Measurements from ENCODE around the gene WDR88.
"Not testable (repeated sequence)": the region's sequence is repeated elsewhere in the genome, so short reads cannot be mapped to it uniquely, and the experiment has no call there.

The WDR88 gene

DNA sequence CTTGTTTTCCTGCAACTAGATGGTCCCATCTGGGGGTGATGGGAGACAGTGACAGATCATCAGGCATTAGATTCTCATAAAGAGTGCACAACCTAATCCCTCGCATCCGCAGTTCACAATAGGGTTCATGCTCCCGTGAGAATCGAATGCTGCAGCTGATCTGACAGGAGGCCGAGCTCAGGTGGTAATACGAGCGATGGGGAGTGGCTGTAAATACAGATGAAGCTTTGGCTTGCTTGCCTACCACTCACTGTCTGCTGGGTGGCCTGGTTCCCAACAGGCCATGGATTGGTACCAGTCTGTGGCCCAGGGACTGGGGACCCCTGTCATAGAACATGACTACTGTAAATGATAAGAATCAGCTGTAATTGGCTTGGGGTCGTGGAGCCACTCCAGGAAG, 28.0 kb downstream of the WDR88 start:
- TF ChIP-seq, protein P1, sequence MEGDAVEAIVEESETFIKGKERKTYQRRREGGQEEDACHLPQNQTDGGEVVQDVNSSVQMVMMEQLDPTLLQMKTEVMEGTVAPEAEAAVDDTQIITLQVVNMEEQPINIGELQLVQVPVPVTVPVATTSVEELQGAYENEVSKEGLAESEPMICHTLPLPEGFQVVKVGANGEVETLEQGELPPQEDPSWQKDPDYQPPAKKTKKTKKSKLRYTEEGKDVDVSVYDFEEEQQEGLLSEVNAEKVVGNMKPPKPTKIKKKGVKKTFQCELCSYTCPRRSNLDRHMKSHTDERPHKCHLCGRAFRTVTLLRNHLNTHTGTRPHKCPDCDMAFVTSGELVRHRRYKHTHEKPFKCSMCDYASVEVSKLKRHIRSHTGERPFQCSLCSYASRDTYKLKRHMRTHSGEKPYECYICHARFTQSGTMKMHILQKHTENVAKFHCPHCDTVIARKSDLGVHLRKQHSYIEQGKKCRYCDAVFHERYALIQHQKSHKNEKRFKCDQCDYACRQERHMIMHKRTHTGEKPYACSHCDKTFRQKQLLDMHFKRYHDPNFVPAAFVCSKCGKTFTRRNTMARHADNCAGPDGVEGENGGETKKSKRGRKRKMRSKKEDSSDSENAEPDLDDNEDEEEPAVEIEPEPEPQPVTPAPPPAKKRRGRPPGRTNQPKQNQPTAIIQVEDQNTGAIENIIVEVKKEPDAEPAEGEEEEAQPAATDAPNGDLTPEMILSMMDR (IDR thresholded peaks at IDR 0.05; ENCODE audit: low read depth, low read length) = no peak
- DNase-seq (ENCODE audit: extremely low read depth, low read depth) = no peak

DNA sequence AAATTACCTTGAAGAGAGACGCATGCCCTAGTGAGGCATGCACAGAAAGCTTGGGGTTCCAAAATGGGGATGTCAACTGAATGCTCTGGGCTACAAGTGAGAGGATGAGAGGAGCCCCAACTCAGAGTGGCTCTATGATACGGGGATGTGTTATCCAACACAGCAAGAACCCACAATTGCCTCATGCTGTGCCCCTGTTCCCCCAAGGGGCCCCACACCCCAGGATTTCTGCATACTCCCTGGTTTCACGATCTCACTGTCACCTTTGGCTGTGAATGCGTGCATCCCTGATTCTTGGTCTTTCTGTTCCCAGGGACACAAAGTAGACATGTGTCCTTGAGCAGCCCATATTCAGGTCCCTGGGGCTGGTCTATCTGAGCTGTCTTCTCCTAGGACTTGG, 29.3 kb downstream of the WDR88 start:
- no peak for DNase-seq (ENCODE audit: extremely low read depth, low read depth)
- TF ChIP-seq, protein P1 (IDR thresholded peaks at IDR 0.05; ENCODE audit: low read depth, low read length) = no peak

DNA sequence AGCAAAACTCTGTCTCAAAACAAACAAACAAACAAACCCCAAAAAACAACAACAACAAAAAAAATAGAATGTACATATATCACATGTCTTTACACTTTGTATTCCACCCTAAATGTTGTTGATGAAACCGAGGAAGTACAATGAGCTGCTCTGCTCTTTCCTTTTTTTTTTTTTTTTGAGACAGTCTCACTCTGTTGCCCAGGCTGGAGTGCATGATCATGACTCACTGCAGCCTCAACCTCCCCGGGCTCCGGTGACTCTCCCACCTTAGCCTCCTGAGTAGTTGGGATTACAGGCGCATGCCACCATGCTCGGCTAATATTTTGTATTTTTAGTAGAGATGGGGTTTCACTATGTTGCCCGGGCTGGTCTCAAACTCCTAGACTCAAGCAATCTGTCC, 31.6 kb downstream of the WDR88 start:
- no peak for DNase-seq (ENCODE audit: extremely low read depth, low read depth)
- TF ChIP-seq, protein P1 (IDR thresholded peaks at IDR 0.05; ENCODE audit: low read depth, low read length) = no peak

DNA sequence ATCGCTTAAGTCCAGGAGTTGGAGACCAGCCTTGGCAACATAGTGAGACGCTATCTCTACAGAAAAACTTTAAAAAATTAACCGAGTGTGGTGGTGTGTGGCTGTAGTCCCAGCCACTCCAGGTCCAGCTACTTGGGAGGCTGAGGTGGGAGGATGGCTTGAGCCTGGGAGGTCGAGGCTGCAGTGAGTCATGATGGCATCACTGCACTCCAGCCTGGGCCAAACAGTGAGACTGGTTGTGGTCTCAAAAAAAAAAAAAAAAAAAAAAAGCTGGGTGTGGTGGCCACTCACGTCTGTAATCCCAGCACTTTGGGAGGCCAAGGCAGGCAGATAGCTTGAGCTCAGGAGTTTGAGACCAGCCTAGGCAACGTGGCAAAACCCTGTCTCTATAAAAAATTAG, 34.1 kb downstream of the WDR88 start:
- DNase-seq (ENCODE audit: extremely low read depth, low read depth) = not testable (repeated sequence)

DNA sequence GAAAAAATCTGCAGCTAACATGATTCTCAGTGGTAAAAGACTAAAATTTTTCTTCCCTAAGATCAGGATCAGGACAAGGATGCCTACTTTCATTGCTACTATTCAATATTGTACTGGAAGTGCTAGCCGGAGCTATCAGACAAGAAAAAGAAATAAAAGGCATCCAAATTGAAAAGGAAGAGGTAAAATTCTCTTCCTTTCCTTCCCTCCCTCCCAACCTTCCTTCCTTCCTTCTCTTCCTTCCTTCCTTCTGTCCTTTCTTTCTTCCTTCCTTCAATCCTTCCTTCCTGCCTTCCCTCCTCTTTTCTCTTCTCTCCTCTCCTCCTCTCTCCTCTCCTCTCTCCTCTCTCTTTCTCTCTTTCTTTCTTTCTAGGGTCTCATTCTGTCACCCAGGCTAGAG, 35.5 kb downstream of the WDR88 start:
- TF ChIP-seq, protein P1 (IDR thresholded peaks at IDR 0.05; ENCODE audit: low read depth, low read length) = no peak
- no peak for DNase-seq (ENCODE audit: extremely low read depth, low read depth)

DNA sequence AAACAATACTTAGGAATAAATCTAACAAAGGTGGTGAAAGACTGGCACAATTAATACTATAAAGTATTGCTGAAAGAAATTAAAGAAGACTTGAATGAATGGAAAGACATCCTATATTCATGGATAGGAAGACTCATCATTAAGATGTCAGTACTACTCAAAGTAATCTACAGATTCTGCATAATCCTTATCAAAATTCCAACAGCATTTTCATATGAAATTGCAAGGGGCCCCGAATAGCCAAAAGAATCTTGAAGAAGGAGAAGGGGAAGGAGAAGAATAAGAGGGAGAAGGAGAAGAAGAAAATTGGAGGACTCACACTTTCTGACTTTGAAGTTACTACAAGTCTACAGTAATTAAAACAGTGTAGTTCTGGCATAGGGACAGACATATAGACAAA, 36.6 kb downstream of the WDR88 start:
- no peak for DNase-seq (ENCODE audit: extremely low read depth, low read depth)
- TF ChIP-seq, protein P1 (IDR thresholded peaks at IDR 0.05; ENCODE audit: low read depth, low read length) = no peak

DNA sequence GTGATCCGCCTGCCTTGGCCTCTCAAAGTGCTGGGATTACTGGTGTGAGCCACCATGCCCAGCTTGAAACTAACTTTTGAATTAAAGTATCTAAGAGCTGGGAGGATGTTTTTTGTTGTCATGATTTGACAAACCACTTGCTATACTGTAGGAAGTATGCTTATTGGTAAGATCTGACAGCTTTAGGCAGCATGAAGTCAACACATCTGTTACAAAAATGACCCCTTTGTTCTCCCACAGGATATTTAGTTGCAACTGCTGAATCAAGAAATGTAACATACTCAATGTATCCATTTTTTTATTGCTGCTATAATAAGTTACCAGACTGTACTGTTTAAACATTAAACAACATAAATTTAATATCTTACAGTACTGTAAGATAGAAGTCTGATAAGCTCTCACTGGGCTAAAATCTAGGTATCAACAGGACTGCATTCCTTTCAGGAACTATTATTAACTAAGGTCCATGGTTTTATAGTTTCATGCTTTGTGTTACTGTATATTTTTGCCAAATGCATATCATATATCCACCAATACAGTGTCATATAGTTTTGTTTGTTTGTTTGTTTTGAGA, 39.4 kb downstream of the WDR88 start:
- TF ChIP-seq, protein P1 (IDR thresholded peaks at IDR 0.05; ENCODE audit: low read depth, low read length) = no peak
- DNase-seq (ENCODE audit: extremely low read depth, low read depth) = no peak

DNA sequence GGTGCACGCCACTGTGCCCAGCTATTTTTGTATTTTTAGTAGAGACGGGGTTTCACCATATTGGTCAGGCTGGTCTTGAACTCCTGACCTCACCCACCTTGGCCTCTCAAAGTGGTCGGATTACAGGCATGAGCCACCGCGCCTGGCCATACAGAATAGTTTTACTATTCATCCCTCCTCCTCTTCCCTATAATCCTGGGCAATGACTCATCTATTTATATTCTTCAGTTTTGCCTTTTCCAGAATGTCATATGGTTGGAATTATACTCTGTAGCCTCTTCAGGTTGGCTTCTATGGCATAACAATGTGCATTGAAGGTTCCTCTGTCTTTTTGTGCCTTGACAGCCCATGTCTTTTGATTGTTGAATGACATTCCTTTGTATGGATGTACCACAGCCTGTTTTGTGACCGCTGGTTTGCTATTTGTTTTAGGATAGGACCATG, 40.0 kb downstream of the WDR88 start:
- DNase-seq (ENCODE audit: extremely low read depth, low read depth) = no peak
- TF ChIP-seq, protein P1 (IDR thresholded peaks at IDR 0.05; ENCODE audit: low read depth, low read length) = no peak
